Measurements from ENCODE around the gene PSEN2.

DNA sequence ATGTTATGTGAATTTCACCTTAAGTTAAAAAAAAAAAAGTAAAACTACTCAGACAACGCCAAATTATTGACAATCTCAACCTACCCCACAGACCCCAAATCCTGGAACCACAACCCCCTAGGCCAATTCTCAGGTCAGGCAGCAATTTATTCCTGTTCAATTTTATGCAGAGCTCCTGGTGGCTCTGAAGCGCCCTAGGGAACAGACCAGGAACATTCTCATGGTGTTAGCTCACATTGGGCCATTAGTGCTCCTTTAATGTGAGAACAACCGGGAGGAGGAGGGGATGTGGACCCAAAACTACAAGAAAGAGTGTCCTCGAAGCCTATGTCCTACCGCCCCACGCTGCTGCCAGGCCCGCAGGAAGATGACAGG, 403 bp upstream of the PSEN2 start:
- TF ChIP-seq, protein P1, sequence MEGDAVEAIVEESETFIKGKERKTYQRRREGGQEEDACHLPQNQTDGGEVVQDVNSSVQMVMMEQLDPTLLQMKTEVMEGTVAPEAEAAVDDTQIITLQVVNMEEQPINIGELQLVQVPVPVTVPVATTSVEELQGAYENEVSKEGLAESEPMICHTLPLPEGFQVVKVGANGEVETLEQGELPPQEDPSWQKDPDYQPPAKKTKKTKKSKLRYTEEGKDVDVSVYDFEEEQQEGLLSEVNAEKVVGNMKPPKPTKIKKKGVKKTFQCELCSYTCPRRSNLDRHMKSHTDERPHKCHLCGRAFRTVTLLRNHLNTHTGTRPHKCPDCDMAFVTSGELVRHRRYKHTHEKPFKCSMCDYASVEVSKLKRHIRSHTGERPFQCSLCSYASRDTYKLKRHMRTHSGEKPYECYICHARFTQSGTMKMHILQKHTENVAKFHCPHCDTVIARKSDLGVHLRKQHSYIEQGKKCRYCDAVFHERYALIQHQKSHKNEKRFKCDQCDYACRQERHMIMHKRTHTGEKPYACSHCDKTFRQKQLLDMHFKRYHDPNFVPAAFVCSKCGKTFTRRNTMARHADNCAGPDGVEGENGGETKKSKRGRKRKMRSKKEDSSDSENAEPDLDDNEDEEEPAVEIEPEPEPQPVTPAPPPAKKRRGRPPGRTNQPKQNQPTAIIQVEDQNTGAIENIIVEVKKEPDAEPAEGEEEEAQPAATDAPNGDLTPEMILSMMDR (IDR thresholded peaks at IDR 0.05; ENCODE audit: low read length): no peak
- no peak for TF ChIP-seq EZH2 (IDR thresholded peaks at IDR 0.05; ENCODE audit: borderline replicate concordance, low read length)
